K562 (cell line): ENCODE results near the gene C2CD5. TPM values are rescaled to one million over a fixed set of nuclear protein-coding genes. Genes with fewer than 3 reads are reported as not detected.
A peak's percentile ranks its signal among the peaks of the same experiment; 100 is the strongest.

ENCODE experiments used
- ATF2 ChIP-seq: sonication (generic); formaldehyde crosslinking; IDR thresholded peaks from 2 replicates; pipeline ENCODE4 v1.8.1; 2022; ENCODE audit warnings: missing genetic modification reagents
- CBFA2T2 ChIP-seq: fragments of 450-650 bp; conservative IDR thresholded peaks from 2 replicates; pipeline ENCODE4 v1.6.1; 2017; ENCODE audit warnings: mild to moderate bottlenecking
- ELF2 ChIP-seq: fragments of 250-450 bp; sonication (Bioruptor Pico); IDR thresholded peaks from 2 replicates; pipeline ENCODE4 v1.5.0; 2021; ENCODE audit warnings: mild to moderate bottlenecking
- HINFP ChIP-seq: fragments of 450-650 bp; conservative IDR thresholded peaks from 2 replicates; pipeline ENCODE4 v1.6.1; 2016; ENCODE audit warnings: missing genetic modification characterization, low read depth, mild to moderate bottlenecking, control low read depth, missing compliant biosample characterization
- KDM4B ChIP-seq, 2 experiments: fragments of 450-650 bp in 1 of 2; sonication (generic) in 1 of 2; IDR thresholded peaks; 2 replicates each; pipeline ENCODE4 v1.6.1; 2016 to 2017; ENCODE audit warnings: borderline replicate concordance in 2 of 2, antibody characterized with exemption in 1 of 2, low read depth in 1 of 2, mild to moderate bottlenecking in 1 of 2
- NFYB ChIP-seq: IDR thresholded peaks from 2 replicates; pipeline ENCODE4 v1.6.1; 2011; ENCODE audit warnings: mild to moderate bottlenecking, moderate library complexity; ENCODE audit not compliant: insufficient read length; ENCODE audit errors: extremely low read depth
- NKRF ChIP-seq: fragments of 450-650 bp; IDR thresholded peaks from 2 replicates; pipeline ENCODE4 v1.6.1; 2016; ENCODE audit warnings: borderline replicate concordance
- NR4A1 ChIP-seq, 2 experiments: fragments of 250-450 bp in 1 of 2; fragments of 450-650 bp in 1 of 2; sonication (Bioruptor Pico) in 1 of 2; IDR thresholded peaks; 2 replicates each; pipeline versions ENCODE4 v1.4.0 to v1.6.1; 2016 to 2020; ENCODE audit warnings: mild to moderate bottlenecking in 2 of 2, missing compliant biosample characterization in 1 of 2, missing genetic modification characterization in 1 of 2, moderate library complexity in 1 of 2
- NRF1 ChIP-seq, 2 experiments: fragments of 450-650 bp; IDR thresholded peaks in 1 of 2; conservative IDR thresholded peaks in 1 of 2; 2 replicates each; pipeline ENCODE4 v1.6.1; 2014; ENCODE audit warnings: mild to moderate bottlenecking in 2 of 2
- PHF20 ChIP-seq: fragments of 450-650 bp; IDR thresholded peaks from 2 replicates; pipeline ENCODE4 v1.6.1; 2018; ENCODE audit not compliant: partially characterized antibody
- POLR2B ChIP-seq: fragments of 450-650 bp; IDR thresholded peaks from 2 replicates; pipeline ENCODE4 v1.6.1; 2018; ENCODE audit warnings: low read depth; ENCODE audit not compliant: partially characterized antibody
- RNF2 ChIP-seq: sonication (generic); IDR thresholded peaks from 2 replicates; pipeline ENCODE4 v1.6.1; 2016
- ZBTB17 ChIP-seq: fragments of 450-650 bp; formaldehyde crosslinking; IDR thresholded peaks from 2 replicates; pipeline ENCODE4 v1.4.0; 2020; ENCODE audit warnings: mild to moderate bottlenecking
- ZBTB34 ChIP-seq: fragments of 250-450 bp; sonication (Bioruptor Pico); IDR thresholded peaks from 2 replicates; pipeline ENCODE4 v1.8.0; 2021; ENCODE audit warnings: mild to moderate bottlenecking, moderate library complexity
- ZBTB7A ChIP-seq: IDR thresholded peaks from 2 replicates; pipeline ENCODE4 v1.6.1; 2011; ENCODE audit warnings: low read depth, mild to moderate bottlenecking, low read length, moderate library complexity, borderline replicate concordance; ENCODE audit not compliant: control insufficient read depth
- ZEB2 ChIP-seq: fragments of 450-650 bp; IDR thresholded peaks from 2 replicates; pipeline ENCODE4 v1.6.1; 2016
- ZNF518B ChIP-seq: fragments of 250-450 bp; sonication (Bioruptor Pico); IDR thresholded peaks from 2 replicates; pipeline ENCODE4 v1.5.0; 2021; ENCODE audit warnings: mild to moderate bottlenecking, moderate library complexity
- polyA plus RNA-seq, 8 experiments: library from polyadenylated mRNA; depleted of rRNA in 4 of 8; stranded (reverse) in 5 of 8; unstranded in 3 of 8; fragments of >200 nt; fragmentation: Nextera tagmentation in 2 of 8; fragmentation: Illumina TruSeq in 1 of 8; extraction: Ambion mirVana in 2 of 8; extraction: Trizol in 1 of 8; gene quantifications; 2 replicates each; pipeline versions ENCODE4 v1.2.1 to v1.2.3, GENCODE V29; 2011 to 2014; ENCODE audit warnings: inconsistent platforms in 1 of 8, missing spikeins in 1 of 8
- total RNA-seq, 7 experiments: library from RNA; depleted of rRNA in 6 of 7; stranded (reverse); fragments of >200 nt in 6 of 7; fragmentation: Illumina TruSeq in 2 of 7; extraction: Trizol in 2 of 7; gene quantifications; 2 replicates each; pipeline versions ENCODE4 v1.2.1 to v1.2.3, GENCODE V29; 2011 to 2021; ENCODE audit warnings: low replicate concordance in 1 of 7

C2CD5 gene
- total and polyA plus RNA-seq, 9 of the 15 experiments (the other 6 are each of a cell fraction or from before 2014, with no cell fraction given), result 5.1 to 24.1 (median 14.3) TPM

GRCh38 chr12:22543246-22544037 lies 900 bp downstream of the C2CD5 start (continued):
- TF ChIP-seq ZNF518B (CRISPR knock-in tag) (no peak), NKRF (0 out of 2 replicates have a peak, but pooled peaks have one; percentile 21), ZBTB17 (CRISPR knock-in tag) (no peak), HINFP (tag) (no peak), ZEB2 (0 out of 2 replicates have a peak, but pooled peaks have one; percentile 30), ZBTB34 (no peak), ELF2 (CRISPR knock-in tag) (no peak), NR4A1 (CRISPR knock-in tag; IDR thresholded peaks at IDR 0.05) (no peak), NR4A1 (tag; IDR thresholded peaks at IDR 0.05) (no peak), PHF20 (no peak), ATF2 (no peak), CBFA2T2 (no peak), NRF1 (conservative IDR thresholded peaks at IDR 0.05 in 1 of 2, IDR thresholded peaks at IDR 0.05 in 1 of 2) (peak; percentile 63 to 65), RNF2 (no peak), KDM4B (IDR thresholded peaks at IDR 0.05; ENCODE audit: borderline replicate concordance in 2 of 2, low read depth in 1 of 2) (no peak), NFYB (no peak), ZBTB7A (no peak; the same call in 1 of the 2 replicates), POLR2B (no peak)
